WTC11 (cell line): Measurements from ENCODE around the gene RARA. TPM values are rescaled to one million over a fixed set of nuclear protein-coding genes. Genes with fewer than 3 reads are reported as not detected.

ENCODE experiments used
- CBFB ChIP-seq: sonication (generic); formaldehyde crosslinking; IDR thresholded peaks from 2 replicates; pipeline ENCODE4 v1.8.1; 2022; ENCODE audit warnings: mild to moderate bottlenecking, low read depth, missing genetic modification reagents
- CREB1 ChIP-seq: sonication (generic); formaldehyde crosslinking; IDR thresholded peaks from 2 replicates; pipeline ENCODE4 v1.8.0; 2023; ENCODE audit warnings: mild to moderate bottlenecking, missing genetic modification reagents
- EMX1 ChIP-seq: fragments of 250-450 bp; sonication (Bioruptor Pico); IDR thresholded peaks from 2 replicates; pipeline ENCODE4 v1.8.0; 2021; ENCODE audit warnings: mild to moderate bottlenecking
- ERG ChIP-seq: fragments of 250-450 bp; sonication (Bioruptor Pico); IDR thresholded peaks from 2 replicates; pipeline ENCODE4 v1.8.0; 2021; ENCODE audit warnings: mild to moderate bottlenecking
- ETV6 ChIP-seq: sonication (generic); formaldehyde crosslinking; IDR thresholded peaks from 2 replicates; pipeline ENCODE4 v1.8.1; 2022; ENCODE audit warnings: mild to moderate bottlenecking, missing genetic modification reagents
- FOXJ3 ChIP-seq: sonication (generic); formaldehyde crosslinking; IDR thresholded peaks from 2 replicates; pipeline ENCODE4 v1.9.0; 2021; ENCODE audit warnings: missing genetic modification reagents, mild to moderate bottlenecking, borderline replicate concordance
- GABPB1 ChIP-seq: sonication (generic); formaldehyde crosslinking; IDR thresholded peaks from 2 replicates; pipeline ENCODE4 v1.8.1; 2023; ENCODE audit warnings: mild to moderate bottlenecking, missing genetic modification reagents
- GTF2I ChIP-seq: fragments of 250-450 bp; sonication (Bioruptor Pico); conservative IDR thresholded peaks from 2 replicates; pipeline ENCODE4 v1.4.0; 2021; ENCODE audit warnings: mild to moderate bottlenecking
- KAT7 ChIP-seq: sonication (generic); formaldehyde crosslinking; IDR thresholded peaks from 2 replicates; pipeline ENCODE4 v1.8.1; 2023; ENCODE audit warnings: missing genetic modification reagents, mild to moderate bottlenecking, borderline replicate concordance
- MAX ChIP-seq: sonication (generic); formaldehyde crosslinking; IDR thresholded peaks from 2 replicates; pipeline ENCODE4 v1.8.0; 2022; ENCODE audit warnings: mild to moderate bottlenecking, missing genetic modification reagents
- MLX ChIP-seq: sonication (generic); formaldehyde crosslinking; IDR thresholded peaks from 2 replicates; pipeline ENCODE4 v1.8.1; 2023; ENCODE audit warnings: mild to moderate bottlenecking, missing genetic modification reagents, moderate library complexity
- MXD4 ChIP-seq: fragments of 250-450 bp; sonication (Bioruptor Pico); IDR thresholded peaks from 2 replicates; pipeline ENCODE4 v1.8.0; 2021; ENCODE audit warnings: mild to moderate bottlenecking, moderate library complexity, borderline replicate concordance
- NFE2L1 ChIP-seq: sonication (generic); formaldehyde crosslinking; IDR thresholded peaks from 2 replicates; pipeline ENCODE4 v1.8.1; 2023; ENCODE audit warnings: missing genetic modification reagents
- NR1H2 ChIP-seq: sonication (generic); formaldehyde crosslinking; IDR thresholded peaks from 2 replicates; pipeline ENCODE4 v1.9.0; 2021; ENCODE audit warnings: mild to moderate bottlenecking, moderate library complexity, missing genetic modification reagents
- NR3C1 ChIP-seq: sonication (generic); formaldehyde crosslinking; conservative IDR thresholded peaks from 2 replicates; pipeline ENCODE4 v1.8.1; 2023; ENCODE audit warnings: low read depth, mild to moderate bottlenecking, missing genetic modification reagents
- PREB ChIP-seq: sonication (generic); formaldehyde crosslinking; IDR thresholded peaks from 2 replicates; pipeline ENCODE4 v1.8.1; 2022; ENCODE audit warnings: mild to moderate bottlenecking, missing genetic modification reagents, moderate library complexity, borderline replicate concordance
- USF2 ChIP-seq: sonication (generic); formaldehyde crosslinking; IDR thresholded peaks from 2 replicates; pipeline ENCODE4 v1.8.1; 2023; ENCODE audit warnings: mild to moderate bottlenecking, missing genetic modification reagents, moderate library complexity
- ZNF121 ChIP-seq: sonication (generic); formaldehyde crosslinking; IDR thresholded peaks from 2 replicates; pipeline ENCODE4 v1.8.0; 2023; ENCODE audit warnings: missing genetic modification reagents
- ZNF138 ChIP-seq: sonication (generic); formaldehyde crosslinking; conservative IDR thresholded peaks from 2 replicates; pipeline ENCODE4 v1.8.1; 2022; ENCODE audit warnings: mild to moderate bottlenecking, moderate library complexity, missing genetic modification reagents
- ZNF219 ChIP-seq: sonication (generic); formaldehyde crosslinking; IDR thresholded peaks from 2 replicates; pipeline ENCODE4 v1.8.0; 2023; ENCODE audit warnings: missing genetic modification reagents, mild to moderate bottlenecking, borderline replicate concordance
- ZNF317 ChIP-seq: sonication (generic); formaldehyde crosslinking; IDR thresholded peaks from 2 replicates; pipeline ENCODE4 v1.8.1; 2023; ENCODE audit warnings: low read depth, mild to moderate bottlenecking, moderate library complexity, missing genetic modification reagents, borderline replicate concordance
- ZNF423 ChIP-seq: fragments of 250-450 bp; sonication (Bioruptor Pico); IDR thresholded peaks from 2 replicates; pipeline ENCODE4 v2.1.2; 2022; ENCODE audit warnings: mild to moderate bottlenecking, moderate library complexity
- total RNA-seq: library from RNA; stranded (reverse); gene quantifications from 3 replicates; pipeline ENCODE4 v1.2.3, GENCODE V29; 2021
- TF ChIP-seq, protein P1 (sequence below): sonication (generic); formaldehyde crosslinking; IDR thresholded peaks from 2 replicates; pipeline ENCODE4 v1.8.0; 2023; ENCODE audit warnings: mild to moderate bottlenecking, missing genetic modification reagents
- TF ChIP-seq, protein P2 (sequence below): sonication (generic); formaldehyde crosslinking; conservative IDR thresholded peaks from 2 replicates; pipeline ENCODE4 v1.8.1; 2022; ENCODE audit warnings: mild to moderate bottlenecking, missing genetic modification reagents
- TF ChIP-seq, protein P3 (sequence below): fragments of 250-450 bp; sonication (Bioruptor Pico); IDR thresholded peaks from 2 replicates; pipeline ENCODE4 v1.9.0; 2021; ENCODE audit warnings: moderate library complexity, mild to moderate bottlenecking, inconsistent platforms, borderline replicate concordance
- TF ChIP-seq, protein P4 (sequence below): sonication (generic); formaldehyde crosslinking; IDR thresholded peaks from 2 replicates; pipeline ENCODE4 v1.8.0; 2023; ENCODE audit warnings: missing genetic modification reagents
- TF ChIP-seq, protein P5 (sequence below): sonication (generic); formaldehyde crosslinking; IDR thresholded peaks from 2 replicates; pipeline ENCODE4 v1.8.0; 2022; ENCODE audit warnings: mild to moderate bottlenecking, missing genetic modification reagents

RARA gene
- total RNA-seq, 1 experiment from 2014 or later: 20.7 TPM

DNA sequence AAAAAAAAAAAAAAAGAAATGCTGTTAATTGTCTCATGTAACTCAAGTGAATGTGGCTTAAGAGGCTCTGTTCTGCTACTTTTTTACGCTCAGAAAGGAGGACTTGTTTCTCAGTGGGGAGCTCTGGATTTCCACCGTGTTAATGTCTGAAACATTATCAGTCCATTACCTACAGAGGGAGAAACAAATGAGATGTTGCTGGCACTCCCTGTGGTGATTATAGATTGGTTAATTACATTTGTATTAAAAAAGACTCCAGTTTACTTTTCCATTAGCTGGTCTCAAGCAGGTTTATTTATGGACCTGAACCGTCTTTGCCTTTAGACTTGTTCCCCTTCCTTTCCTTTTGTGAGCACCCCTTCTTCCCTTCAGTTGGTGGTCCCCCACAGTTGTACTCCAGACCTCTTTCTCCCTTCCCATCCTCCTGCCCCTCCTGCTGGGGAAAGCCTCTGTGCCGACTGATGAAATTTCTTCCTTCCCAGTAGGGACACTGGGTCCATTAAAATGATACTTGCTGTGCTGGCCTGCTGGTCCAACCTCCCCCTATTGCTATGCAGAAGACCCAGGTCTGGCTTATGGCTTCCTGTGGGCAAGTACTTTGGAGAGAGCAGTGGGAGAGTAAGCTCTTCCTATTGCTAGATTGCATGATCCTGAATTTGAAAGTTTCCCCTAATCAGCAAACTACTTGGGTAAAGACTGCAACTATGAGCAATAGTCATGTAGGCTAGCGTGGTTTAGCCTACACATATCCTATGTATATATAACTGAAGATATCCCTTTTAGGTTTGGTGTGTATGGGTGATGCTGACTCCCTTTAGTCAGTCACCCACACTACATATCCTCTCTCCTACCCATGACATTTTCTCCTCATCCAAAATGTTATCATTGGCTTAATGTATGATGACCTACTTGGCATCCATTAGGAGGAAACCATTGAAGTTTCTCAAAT lies 13.2 kb upstream of the RARA start (continued):
- no peak for TF ChIP-seq GABPB1 (CRISPR knock-in tag)
- no peak for TF ChIP-seq ERG
- no peak for TF ChIP-seq ZNF121 (CRISPR knock-in tag)
- TF ChIP-seq, protein P1, sequence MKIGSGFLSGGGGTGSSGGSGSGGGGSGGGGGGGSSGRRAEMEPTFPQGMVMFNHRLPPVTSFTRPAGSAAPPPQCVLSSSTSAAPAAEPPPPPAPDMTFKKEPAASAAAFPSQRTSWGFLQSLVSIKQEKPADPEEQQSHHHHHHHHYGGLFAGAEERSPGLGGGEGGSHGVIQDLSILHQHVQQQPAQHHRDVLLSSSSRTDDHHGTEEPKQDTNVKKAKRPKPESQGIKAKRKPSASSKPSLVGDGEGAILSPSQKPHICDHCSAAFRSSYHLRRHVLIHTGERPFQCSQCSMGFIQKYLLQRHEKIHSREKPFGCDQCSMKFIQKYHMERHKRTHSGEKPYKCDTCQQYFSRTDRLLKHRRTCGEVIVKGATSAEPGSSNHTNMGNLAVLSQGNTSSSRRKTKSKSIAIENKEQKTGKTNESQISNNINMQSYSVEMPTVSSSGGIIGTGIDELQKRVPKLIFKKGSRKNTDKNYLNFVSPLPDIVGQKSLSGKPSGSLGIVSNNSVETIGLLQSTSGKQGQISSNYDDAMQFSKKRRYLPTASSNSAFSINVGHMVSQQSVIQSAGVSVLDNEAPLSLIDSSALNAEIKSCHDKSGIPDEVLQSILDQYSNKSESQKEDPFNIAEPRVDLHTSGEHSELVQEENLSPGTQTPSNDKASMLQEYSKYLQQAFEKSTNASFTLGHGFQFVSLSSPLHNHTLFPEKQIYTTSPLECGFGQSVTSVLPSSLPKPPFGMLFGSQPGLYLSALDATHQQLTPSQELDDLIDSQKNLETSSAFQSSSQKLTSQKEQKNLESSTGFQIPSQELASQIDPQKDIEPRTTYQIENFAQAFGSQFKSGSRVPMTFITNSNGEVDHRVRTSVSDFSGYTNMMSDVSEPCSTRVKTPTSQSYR (CRISPR knock-in tag): no peak
- no peak for TF ChIP-seq MLX (CRISPR knock-in tag)
- no peak for TF ChIP-seq EMX1 (CRISPR knock-in tag)
- no peak for TF ChIP-seq ZNF219 (CRISPR knock-in tag)
- TF ChIP-seq NR1H2: no peak
- no peak for TF ChIP-seq ZNF138 (CRISPR knock-in tag)
- no peak for TF ChIP-seq ZNF317 (CRISPR knock-in tag)
- 0 out of 2 replicates have a peak, but pooled peaks have one; percentile 7 for TF ChIP-seq USF2 (CRISPR knock-in tag)
- TF ChIP-seq MXD4 (CRISPR knock-in tag): no peak
- no peak for TF ChIP-seq GTF2I (CRISPR knock-in tag)
- no peak for TF ChIP-seq CREB1 (CRISPR knock-in tag)
- TF ChIP-seq FOXJ3 (CRISPR knock-in tag): peak; percentile 46; the same call in 1 of the 2 replicates
- no peak for TF ChIP-seq MAX
- peak; percentile 75 for TF ChIP-seq ETV6
- TF ChIP-seq, protein P2, sequence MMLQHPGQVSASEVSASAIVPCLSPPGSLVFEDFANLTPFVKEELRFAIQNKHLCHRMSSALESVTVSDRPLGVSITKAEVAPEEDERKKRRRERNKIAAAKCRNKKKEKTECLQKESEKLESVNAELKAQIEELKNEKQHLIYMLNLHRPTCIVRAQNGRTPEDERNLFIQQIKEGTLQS (CRISPR knock-in tag): no peak
- TF ChIP-seq, protein P3, sequence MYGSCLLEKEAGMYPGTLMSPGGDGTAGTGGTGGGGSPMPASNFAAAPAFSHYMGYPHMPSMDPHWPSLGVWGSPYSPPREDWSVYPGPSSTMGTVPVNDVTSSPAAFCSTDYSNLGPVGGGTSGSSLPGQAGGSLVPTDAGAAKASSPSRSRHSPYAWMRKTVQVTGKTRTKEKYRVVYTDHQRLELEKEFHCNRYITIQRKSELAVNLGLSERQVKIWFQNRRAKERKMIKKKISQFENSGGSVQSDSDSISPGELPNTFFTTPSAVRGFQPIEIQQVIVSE (CRISPR knock-in tag): no peak
- TF ChIP-seq, protein P4, sequence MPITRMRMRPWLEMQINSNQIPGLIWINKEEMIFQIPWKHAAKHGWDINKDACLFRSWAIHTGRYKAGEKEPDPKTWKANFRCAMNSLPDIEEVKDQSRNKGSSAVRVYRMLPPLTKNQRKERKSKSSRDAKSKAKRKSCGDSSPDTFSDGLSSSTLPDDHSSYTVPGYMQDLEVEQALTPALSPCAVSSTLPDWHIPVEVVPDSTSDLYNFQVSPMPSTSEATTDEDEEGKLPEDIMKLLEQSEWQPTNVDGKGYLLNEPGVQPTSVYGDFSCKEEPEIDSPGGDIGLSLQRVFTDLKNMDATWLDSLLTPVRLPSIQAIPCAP (CRISPR knock-in tag): peak; percentile 43; the same call in 1 of the 2 replicates
- peak; percentile 69; the same call in 1 of the 2 replicates for TF ChIP-seq NFE2L1 (CRISPR knock-in tag)
- TF ChIP-seq NR3C1 (CRISPR knock-in tag): 0 out of 2 replicates have a peak, but pooled peaks have one; percentile 48
- TF ChIP-seq ZNF423 (CRISPR knock-in tag): peak; percentile 99
- no peak for TF ChIP-seq KAT7 (CRISPR knock-in tag)
- TF ChIP-seq CBFB (CRISPR knock-in tag): 0 out of 2 replicates have a peak, but pooled peaks have one; percentile 76
- no peak for TF ChIP-seq PREB (CRISPR knock-in tag)
- TF ChIP-seq, protein P5, sequence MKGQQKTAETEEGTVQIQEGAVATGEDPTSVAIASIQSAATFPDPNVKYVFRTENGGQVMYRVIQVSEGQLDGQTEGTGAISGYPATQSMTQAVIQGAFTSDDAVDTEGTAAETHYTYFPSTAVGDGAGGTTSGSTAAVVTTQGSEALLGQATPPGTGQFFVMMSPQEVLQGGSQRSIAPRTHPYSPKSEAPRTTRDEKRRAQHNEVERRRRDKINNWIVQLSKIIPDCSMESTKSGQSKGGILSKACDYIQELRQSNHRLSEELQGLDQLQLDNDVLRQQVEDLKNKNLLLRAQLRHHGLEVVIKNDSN: no peak
